ENCODE results near the gene MYRIP.

- TF ChIP-seq POLR2AphosphoS5 (IDR thresholded peaks at IDR 0.05; ENCODE audit: low read depth, low read length) (no peak), TAF1 (IDR thresholded peaks at IDR 0.05; ENCODE audit: borderline replicate concordance, insufficient read depth, low read length) (no peak), REST (IDR thresholded peaks at IDR 0.05; ENCODE audit: insufficient read depth in 1 of 2, low read depth in 2 of 2, low read length in 2 of 2) (no peak)
Observed at GRCh38 chr3:40178012-40178594, 368.7 kb downstream of the MYRIP start.

All from PFSK-1 (cell line).